OCI-LY1 (cell line): ENCODE measurements around the gene CTNND2.

Experiments
- H2AFZ ChIP-seq: fragments of 200-600 bp; sonication (generic), shearing (Covaris generic); 2 replicates; pipeline ENCODE4 v1.6.0; 2014; ENCODE audit warnings: antibody characterized with exemption, mild to moderate bottlenecking, low read length
- H3F3A ChIP-seq: fragments of 200-600 bp; sonication (generic), shearing (Covaris generic); 2 replicates; pipeline ENCODE4 v1.6.0; 2014; ENCODE audit warnings: mild to moderate bottlenecking, antibody characterized with exemption, low read length, moderate library complexity; ENCODE audit not compliant: insufficient read depth
- H3K27ac ChIP-seq: fragments of 200-600 bp; sonication (generic); 2 replicates; pipeline ENCODE4 v1.5.1; 2014; ENCODE audit warnings: low read length, mixed run types, mild to moderate bottlenecking, low read depth; ENCODE audit not compliant: poor library complexity, severe bottlenecking
- H3K27me3 ChIP-seq: fragments of 200-600 bp; sonication (generic); 2 replicates; pipeline ENCODE4 v1.6.0; 2014; ENCODE audit warnings: antibody characterized with exemption, mild to moderate bottlenecking, low read length, moderate library complexity; ENCODE audit not compliant: insufficient read depth
- H3K36me3 ChIP-seq: fragments of 200-600 bp; sonication (generic); 2 replicates; pipeline ENCODE4 v1.6.1; 2014; ENCODE audit warnings: mild to moderate bottlenecking, antibody characterized with exemption, low read length, moderate library complexity, mixed read lengths; ENCODE audit not compliant: insufficient read depth
- H3K4me1 ChIP-seq: fragments of 200-600 bp; sonication (generic); 2 replicates; pipeline ENCODE4 v1.5.1; 2014; ENCODE audit warnings: mild to moderate bottlenecking, low read length, moderate library complexity; ENCODE audit not compliant: insufficient read depth, severe bottlenecking
- H3K4me2 ChIP-seq: fragments of 200-600 bp; sonication (generic), shearing (Covaris generic); 2 replicates; pipeline ENCODE4 v1.6.1; 2014; ENCODE audit warnings: low read length
- H3K4me3 ChIP-seq: fragments of 200-600 bp; sonication (generic); 2 replicates; pipeline ENCODE4 v1.5.1; 2014; ENCODE audit warnings: low read length, low read depth, mild to moderate bottlenecking, mixed read lengths; ENCODE audit not compliant: poor library complexity, severe bottlenecking
- H3K79me2 ChIP-seq: fragments of 200-600 bp; shearing (Covaris generic); 2 replicates; pipeline ENCODE4 v1.6.1; 2016; ENCODE audit warnings: mixed run types, low read length, mixed read lengths; ENCODE audit not compliant: insufficient read depth
- H3K9ac ChIP-seq: fragments of 200-600 bp; sonication (generic), shearing (Covaris generic); 2 replicates; pipeline ENCODE4 v1.6.1; 2014; ENCODE audit warnings: mild to moderate bottlenecking, low read length, mixed read lengths
- H3K9me2 ChIP-seq: fragments of 200-600 bp; sonication (generic), shearing (Covaris generic); 2 replicates; pipeline ENCODE4 v1.6.1; 2014; ENCODE audit warnings: low read depth, mild to moderate bottlenecking, low read length, mixed read lengths
- H3K9me3 ChIP-seq: fragments of 200-600 bp; shearing (Covaris generic); 2 replicates; pipeline ENCODE4 v1.6.1; 2014; ENCODE audit warnings: low read length, mixed read lengths
- H4K20me1 ChIP-seq: fragments of 200-600 bp; sonication (generic), shearing (Covaris generic); 2 replicates; pipeline ENCODE4 v1.6.0; 2016; ENCODE audit warnings: mild to moderate bottlenecking, low read length; ENCODE audit not compliant: insufficient read depth
- CTCF ChIP-seq: fragments of 200-600 bp; sonication (generic), shearing (Covaris generic); IDR thresholded peaks from 2 replicates; pipeline ENCODE4 v1.5.1; 2017; ENCODE audit warnings: mild to moderate bottlenecking, antibody characterized with exemption, low read length, moderate library complexity, mixed read lengths
- EZH2 ChIP-seq: fragments of 200-600 bp; sonication (generic), shearing (Covaris generic); IDR thresholded peaks from 2 replicates; pipeline ENCODE4 v1.8.0; 2017; ENCODE audit warnings: borderline replicate concordance, mixed run types, mild to moderate bottlenecking, antibody characterized with exemption, low read length, moderate library complexity, mixed read lengths

CTNND2 gene

DNA sequence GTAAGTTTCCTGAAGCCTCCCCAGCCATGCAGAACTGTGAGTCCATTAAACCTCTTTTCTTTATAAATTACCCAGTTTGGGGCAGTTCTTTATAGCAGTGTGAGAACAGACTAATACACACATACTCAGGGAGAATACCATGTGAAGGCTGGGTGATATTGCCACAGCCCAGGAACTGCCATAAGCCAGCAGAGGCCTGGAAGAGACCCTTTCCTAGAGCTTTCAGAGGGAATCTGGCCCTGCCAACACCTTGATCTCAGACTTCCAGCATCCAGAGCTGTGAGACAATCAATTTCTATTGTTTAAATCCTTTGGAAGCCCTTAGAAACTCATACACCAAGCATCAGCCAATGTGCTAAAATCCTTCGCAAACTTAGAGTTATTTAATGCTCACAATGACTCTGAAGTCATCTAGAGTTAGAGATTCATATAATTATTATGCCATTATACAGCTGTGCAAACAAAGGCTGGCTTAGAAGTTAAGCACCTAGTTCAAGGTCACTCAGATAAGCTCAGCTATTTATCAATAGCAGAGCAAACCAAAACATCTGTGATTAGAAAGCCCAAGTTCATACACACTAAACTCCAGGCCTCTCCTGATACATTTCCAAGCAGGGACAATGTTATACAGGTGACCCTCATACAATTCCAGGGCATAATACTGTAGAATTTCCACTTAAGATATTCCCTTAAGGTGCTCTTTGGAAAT lies 611.4 kb downstream of the CTNND2 start:
- TF ChIP-seq CTCF (no peak), EZH2 (no peak)
- no peak overlapping the region for H3K9ac ChIP-seq
- H3F3A ChIP-seq, result no peaks in the 10 kb centered on the region
- no peaks in the 10 kb centered on the region for H3K27me3 ChIP-seq
- no peak overlapping the region for H3K4me2 ChIP-seq
- H3K9me2 ChIP-seq, result no peaks in the 10 kb centered on the region
- no peak overlapping the region for H3K27ac ChIP-seq
- H4K20me1 ChIP-seq, result no peaks in the 10 kb centered on the region
- H3K4me1 ChIP-seq, result no peaks in the 10 kb centered on the region
- H2AFZ ChIP-seq, result no peak overlapping the region
- H3K4me3 ChIP-seq, result no peak overlapping the region
- no peaks in the 10 kb centered on the region for H3K36me3 ChIP-seq
- H3K9me3 ChIP-seq, result no peaks in the 10 kb centered on the region
- H3K79me2 ChIP-seq, result no peaks in the 10 kb centered on the region

DNA sequence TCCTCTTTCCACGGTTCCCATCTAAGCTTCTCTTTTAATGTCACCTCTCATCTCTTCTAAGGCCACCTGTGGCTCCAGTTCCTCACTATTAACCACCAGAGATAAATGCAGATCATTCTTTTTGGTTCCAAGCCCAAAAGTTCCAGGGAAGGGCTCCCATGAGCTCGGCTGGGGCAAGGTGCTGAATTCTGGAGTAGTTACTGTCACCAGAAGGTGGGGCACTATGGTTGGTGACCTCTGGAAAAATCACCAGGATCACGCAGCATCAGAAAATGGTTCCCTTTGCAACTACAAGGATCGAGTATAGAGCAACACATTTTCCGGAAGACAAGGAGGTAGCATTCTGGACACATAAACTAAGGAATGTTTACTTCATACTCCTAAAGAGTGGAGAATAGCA lies 614.5 kb downstream of the CTNND2 start:
- Histone ChIP-seq H3F3A (no peaks in the 10 kb centered on the region), H3K9me3 (no peaks in the 10 kb centered on the region), H3K9ac (no peak overlapping the region), H3K79me2 (no peaks in the 10 kb centered on the region), H3K4me2 (no peak overlapping the region), H2AFZ (no peak overlapping the region), H4K20me1 (no peaks in the 10 kb centered on the region), H3K27ac (no peak overlapping the region), H3K9me2 (no peaks in the 10 kb centered on the region), H3K27me3 (no peaks in the 10 kb centered on the region), H3K36me3 (no peaks in the 10 kb centered on the region), H3K4me3 (no peak overlapping the region), H3K4me1 (no peaks in the 10 kb centered on the region)
- no peak; the same call in 1 of the 2 replicates for TF ChIP-seq CTCF
- TF ChIP-seq EZH2, result no peak

DNA sequence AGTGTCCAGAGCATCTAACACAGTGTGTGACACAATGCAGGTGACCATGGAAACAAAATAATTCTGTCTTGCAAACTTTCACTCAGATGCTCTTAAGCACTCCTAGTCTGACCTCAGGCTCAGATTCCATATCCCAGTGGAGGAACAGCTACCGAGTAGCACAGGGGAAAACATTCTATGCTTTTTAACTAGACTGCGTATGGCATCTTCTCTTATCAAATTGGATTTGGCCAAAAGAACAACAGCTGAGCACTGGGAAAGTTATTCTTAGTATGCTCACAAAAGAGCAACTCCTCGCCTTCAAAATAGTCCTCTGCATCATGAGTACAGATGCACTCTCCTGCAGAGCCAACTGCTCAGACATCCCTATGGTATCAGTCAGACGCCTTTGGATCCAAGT lies 615.0 kb downstream of the CTNND2 start:
- Histone ChIP-seq H3K9me2 (no peaks in the 10 kb centered on the region), H3K79me2 (no peaks in the 10 kb centered on the region), H3K4me2 (no peak overlapping the region), H3K4me1 (no peaks in the 10 kb centered on the region), H2AFZ (no peak overlapping the region), H3K9ac (no peak overlapping the region), H3K27me3 (no peaks in the 10 kb centered on the region), H3K36me3 (no peaks in the 10 kb centered on the region), H3F3A (no peaks in the 10 kb centered on the region), H3K27ac (no peak overlapping the region), H4K20me1 (no peaks in the 10 kb centered on the region), H3K9me3 (no peaks in the 10 kb centered on the region), H3K4me3 (no peak overlapping the region)
- no peak for TF ChIP-seq EZH2
- no peak for TF ChIP-seq CTCF
